IMR-90 (cell line): ENCODE data around the gene FAM25A. TPM values are rescaled to one million over a fixed set of nuclear protein-coding genes. Genes with fewer than 3 reads are reported as not detected.
"Not testable (repeated sequence)": the region's sequence is repeated elsewhere in the genome, so short reads cannot be mapped to it uniquely, and the experiment has no call there.

ENCODE experiments used
- ATAC-seq: fragments of 200-7000 bp; cut with Tn5 transposase; 2 replicates; pipeline ENCODE4 v1.9.1; 2020; ENCODE audit warnings: low read depth, mild to moderate bottlenecking, moderate library complexity
- BruUV-seq: library from RNA; stranded (reverse); fragments of 400-500 nt; replicated peaks from 2 replicates; lab custom pipeline; 2021; lab: Mats Ljungman, UMichigan
- CTCF ChIA-PET: fragments of 300-600 bp; formaldehyde crosslinking; extraction: SDS; loops from one replicate; lab custom pipeline; 2021; ENCODE audit warnings: antibody characterized with exemption; lab: Yijun Ruan, JAX
- POLR2A ChIA-PET: fragments of 300-600 bp; sonication (Branson Sonifier 250); formaldehyde crosslinking; loops from one replicate; lab custom pipeline; 2022; ENCODE audit warnings: antibody characterized with exemption; ENCODE audit not compliant: unreplicated experiment; lab: Charles Lee
- DNase-seq: peaks from one replicate; pipeline ENCODE4 v3.0.0; 2013
- H2AFZ ChIP-seq: replicated peaks from 2 replicates; pipeline ENCODE3; 2013; ENCODE audit warnings: low read length, mild to moderate bottlenecking; ENCODE audit not compliant: poor library complexity
- H2AK5ac ChIP-seq: 2 replicates; pipeline ENCODE4 v1.6.1; 2013; ENCODE audit warnings: low read depth, low read length, inconsistent platforms
- H2AK9ac ChIP-seq: replicated peaks from 2 replicates; pipeline ENCODE3; 2013; ENCODE audit warnings: mild to moderate bottlenecking, low read depth, low read length, moderate library complexity; ENCODE audit not compliant: poor library complexity
- H2BK120ac ChIP-seq: 2 replicates; pipeline ENCODE4 v1.6.1; 2013; ENCODE audit warnings: low read depth, low read length, inconsistent platforms
- H2BK15ac ChIP-seq: 3 replicates; pipeline ENCODE4 v1.6.1; 2013; ENCODE audit warnings: low read depth, low read length, inconsistent platforms
- H2BK20ac ChIP-seq: 2 replicates; pipeline ENCODE4 v1.6.1; 2013; ENCODE audit warnings: low read depth, mild to moderate bottlenecking, inconsistent platforms, low read length, moderate library complexity
- H2BK5ac ChIP-seq: 2 replicates; pipeline ENCODE4 v1.6.1; 2013; ENCODE audit warnings: mild to moderate bottlenecking, low read depth, low read length, inconsistent platforms; ENCODE audit not compliant: poor library complexity, severe bottlenecking
- H3K14ac ChIP-seq: replicated peaks from 2 replicates; pipeline ENCODE4 v1.6.1; 2013; ENCODE audit warnings: low read depth, low read length, inconsistent platforms
- H3K18ac ChIP-seq: 2 replicates; pipeline ENCODE4 v1.6.1; 2013; ENCODE audit warnings: low read depth, low read length, control low read depth
- H3K23ac ChIP-seq: 2 replicates; pipeline ENCODE4 v1.6.1; 2013; ENCODE audit warnings: low read depth, low read length, inconsistent platforms
- H3K27ac ChIP-seq: 2 replicates; pipeline ENCODE4 v1.5.1; 2013; ENCODE audit warnings: mild to moderate bottlenecking, control low read depth, low read length; ENCODE audit not compliant: insufficient read depth
- H3K27me3 ChIP-seq: 2 replicates; pipeline ENCODE4 v1.6.1; 2013; ENCODE audit warnings: low read length; ENCODE audit not compliant: control insufficient read depth, insufficient read depth
- H3K36me3 ChIP-seq: 2 replicates; pipeline ENCODE4 v1.6.1; 2013; ENCODE audit warnings: low read length, mixed read lengths; ENCODE audit not compliant: control insufficient read depth, insufficient read depth
- H3K4ac ChIP-seq: 2 replicates; pipeline ENCODE4 v1.6.1; 2013; ENCODE audit warnings: low read depth, low read length, inconsistent platforms
- H3K4me1 ChIP-seq: 2 replicates; pipeline ENCODE4 v1.6.1; 2013; ENCODE audit warnings: low read length, mixed read lengths; ENCODE audit not compliant: control insufficient read depth, insufficient read depth
- H3K4me2 ChIP-seq: 2 replicates; pipeline ENCODE4 v1.6.1; 2013; ENCODE audit warnings: low read depth, mild to moderate bottlenecking, control low read depth, low read length, moderate library complexity
- H3K4me3 ChIP-seq: 2 replicates; pipeline ENCODE4 v1.5.1; 2013; ENCODE audit warnings: low read depth, mild to moderate bottlenecking, control low read depth, low read length, moderate library complexity; ENCODE audit not compliant: insufficient read depth
- H3K56ac ChIP-seq: 2 replicates; pipeline ENCODE4 v1.6.1; 2013; ENCODE audit warnings: low read length, inconsistent platforms; ENCODE audit not compliant: insufficient read depth; ENCODE audit errors: extremely low read depth
- H3K79me1 ChIP-seq, 2 experiments: 2 replicates each; pipeline ENCODE4 v1.6.1; 2013; ENCODE audit warnings: low read length in 2 of 2, inconsistent platforms in 1 of 2, low read depth in 1 of 2
- H3K9ac ChIP-seq: 2 replicates; pipeline ENCODE4 v1.6.1; 2013; ENCODE audit warnings: low read depth, low read length, control low read depth
- H3K9me1 ChIP-seq: 2 replicates; pipeline ENCODE4 v1.6.1; 2013; ENCODE audit warnings: low read length, inconsistent platforms; ENCODE audit not compliant: insufficient read depth
- H3K9me3 ChIP-seq: 2 replicates; pipeline ENCODE4 v1.6.1; 2013; ENCODE audit warnings: low read length; ENCODE audit not compliant: control insufficient read depth, insufficient read depth
- H4K20me1 ChIP-seq: 2 replicates; pipeline ENCODE4 v1.6.1; 2013; ENCODE audit warnings: low read length, inconsistent platforms; ENCODE audit not compliant: insufficient read depth
- H4K5ac ChIP-seq: 2 replicates; pipeline ENCODE4 v1.6.1; 2013; ENCODE audit warnings: mild to moderate bottlenecking, low read depth, low read length, control low read depth
- H4K8ac ChIP-seq, 2 experiments: 2 replicates each; pipeline ENCODE4 v1.6.1; 2013; ENCODE audit warnings: low read depth in 2 of 2, low read length in 2 of 2, control low read depth in 1 of 2, inconsistent platforms in 1 of 2
- H4K91ac ChIP-seq: 2 replicates; pipeline ENCODE4 v1.6.1; 2013; ENCODE audit warnings: low read depth, low read length, inconsistent platforms; ENCODE audit not compliant: insufficient read depth
- WGBS, 2 experiments: methylation state at CpG; one replicate each; pipeline versions ENCODE4 v1.1.5 to v1.1.7; 2013; ENCODE audit warnings: missing lambda C conversion rate in 2 of 2; ENCODE audit not compliant: insufficient read length in 1 of 2; ENCODE audit errors: extremely low coverage in 2 of 2; 5-methylcytosine and 5-hydroxymethylcytosine counted together
- dilution Hi-C: fragments of 300-500 bp; cut with HindIII; formaldehyde crosslinking; loops from one replicate; pipeline ENCODE4 v1.14.3; 2018; ENCODE audit warnings: low sequenced_read_pairs; ENCODE audit not compliant: unreplicated experiment
- in situ Hi-C: fragments of 300-500 bp; cut with MboI; formaldehyde crosslinking; loops from 3 replicates; pipeline ENCODE4 v1.14.3; 2019; ENCODE audit warnings: low sequenced_read_pairs, inconsistent platforms, mixed read lengths
- intact Hi-C: fragments of 100-400 bp; cut with micrococcal nuclease; formaldehyde crosslinking; loops from 2 replicates; pipeline ENCODE4 v1.10.0; 2022
- polyA plus RNA-seq, 3 experiments: library from polyadenylated mRNA; depleted of rRNA; stranded (reverse); fragments of >200 nt; gene quantifications; 2 replicates each; pipeline ENCODE4 v1.2.3, GENCODE V29; 2012; ENCODE audit warnings: low replicate concordance in 1 of 3
- total RNA-seq: library from RNA; depleted of rRNA; stranded (reverse); fragments of >200 nt; gene quantifications from 2 replicates; pipeline ENCODE4 v1.2.3, GENCODE V29; 2012

The FAM25A gene
- total and polyA plus RNA-seq, 2 of the 4 experiments (the other 2 are of a cell fraction), result not detected

DNA sequence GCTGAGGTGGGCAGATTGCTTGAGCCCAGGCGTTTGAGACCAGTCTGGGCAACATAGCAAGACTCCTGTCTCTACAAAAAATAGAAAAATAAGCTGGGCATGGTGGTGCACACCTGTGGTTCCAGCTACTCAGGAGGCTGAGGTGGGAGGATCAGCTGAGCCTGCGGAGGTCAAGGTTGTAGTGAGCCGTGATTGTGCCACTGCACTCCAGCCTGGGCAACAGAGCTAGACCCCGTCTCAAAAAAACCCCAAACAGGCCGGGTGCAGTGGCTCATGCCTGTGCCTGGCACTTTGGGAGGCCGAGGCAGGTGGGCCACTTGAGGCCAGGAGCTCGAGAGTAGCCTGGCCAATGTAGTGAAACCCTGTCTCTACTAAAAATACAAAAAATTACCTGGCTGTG, 23.5 kb downstream of the FAM25A start:
- H3K4me3 ChIP-seq, H2AFZ ChIP-seq, H2BK120ac ChIP-seq, H3K18ac ChIP-seq, intact Hi-C loops, H3K9ac ChIP-seq, H2AK9ac ChIP-seq, H3K4ac ChIP-seq, H4K20me1 ChIP-seq, H3K4me2 ChIP-seq, H3K27ac ChIP-seq, H3K27me3 ChIP-seq, ATAC-seq, H2BK15ac ChIP-seq, H3K14ac ChIP-seq, H4K5ac ChIP-seq, H3K4me1 ChIP-seq, H2BK5ac ChIP-seq, BruUV-seq, H2BK20ac ChIP-seq, H3K56ac ChIP-seq, H2AK5ac ChIP-seq, H4K91ac ChIP-seq, in situ Hi-C loops, H3K23ac ChIP-seq, H3K36me3 ChIP-seq, H3K79me1 ChIP-seq, H3K9me3 ChIP-seq, DNase-seq, H3K9me1 ChIP-seq, dilution Hi-C loops, CTCF ChIA-PET, H4K8ac ChIP-seq, POLR2A ChIA-PET: not testable (repeated sequence)
- no CpG with 5 or more reads among the region's 7 CpGs for WGBS, 2 experiments
